HG03280 (cell line): ENCODE measurements around the gene DDX47.
"Not testable (repeated sequence)": the region's sequence is repeated elsewhere in the genome, so short reads cannot be mapped to it uniquely, and the experiment has no call there.

Experiments
- ATAC-seq: cut with Tn5 transposase; IDR thresholded peaks from one replicate; pipeline ENCODE4 v1.9.1; 2021; ENCODE audit warnings: mild to moderate bottlenecking, moderate library complexity; ENCODE audit not compliant: unreplicated experiment

DDX47 gene

GRCh38 chr12:12796928-12797793, 16.0 kb upstream of the DDX47 start:
- no peak for ATAC-seq

- no peak for ATAC-seq
Observed at GRCh38 chr12:12797794-12798152, 15.4 kb upstream of the DDX47 start.

DNA sequence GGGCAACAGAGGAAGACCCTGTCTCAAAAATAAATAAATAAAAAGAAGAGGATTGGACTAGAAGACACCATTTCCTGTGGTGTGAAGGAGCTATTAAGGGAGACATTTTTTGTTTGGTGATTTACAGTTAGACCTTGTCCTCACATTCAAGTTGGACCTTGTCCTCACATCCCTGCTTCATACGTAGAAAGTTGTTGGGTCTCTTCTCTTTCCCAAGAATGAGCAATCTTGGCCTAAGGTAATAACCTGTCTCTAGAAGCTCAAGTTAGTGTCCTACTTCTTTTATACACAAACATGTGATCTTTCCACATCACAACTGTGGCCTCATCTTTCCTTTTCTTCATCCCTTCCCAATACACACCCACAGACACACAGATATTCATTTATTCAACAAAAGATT, 14.7 kb upstream of the DDX47 start:
- no peak for ATAC-seq

DNA sequence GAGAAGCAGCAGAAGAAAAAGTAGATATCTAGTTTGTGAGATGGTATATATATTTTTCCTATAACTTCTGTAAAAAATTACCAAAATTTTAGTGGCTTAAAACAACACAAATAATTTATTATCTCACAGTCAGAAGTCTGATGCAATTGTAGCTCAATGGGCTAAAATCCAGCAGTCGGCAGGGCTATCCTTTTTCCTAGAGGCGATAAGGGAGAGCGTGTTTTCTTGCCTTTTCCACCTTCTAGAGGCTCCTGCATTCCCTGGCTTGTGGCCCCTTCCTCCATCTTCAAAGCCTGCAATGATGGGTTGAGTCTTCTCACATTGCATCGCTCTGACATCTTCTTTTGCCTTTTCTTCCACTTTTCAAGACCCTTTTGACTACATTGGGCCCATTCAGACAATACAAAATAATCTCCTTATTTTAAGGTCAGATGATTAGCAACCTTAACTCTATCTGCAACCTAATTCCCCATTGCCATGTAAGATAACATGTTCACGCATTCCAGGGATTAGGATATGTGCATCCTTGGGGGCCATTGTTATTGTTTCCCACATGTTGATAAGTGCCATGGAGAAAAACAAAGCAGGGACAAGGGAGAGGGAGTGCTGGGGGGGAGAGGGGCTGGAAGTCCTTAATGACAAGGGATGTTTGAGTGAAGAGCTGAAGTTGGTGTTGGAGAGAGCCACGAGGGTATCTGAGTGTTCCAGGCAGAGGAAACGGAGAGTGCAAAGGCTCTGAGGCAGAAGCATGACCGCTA, 13.8 kb upstream of the DDX47 start:
- no peak for ATAC-seq

DNA sequence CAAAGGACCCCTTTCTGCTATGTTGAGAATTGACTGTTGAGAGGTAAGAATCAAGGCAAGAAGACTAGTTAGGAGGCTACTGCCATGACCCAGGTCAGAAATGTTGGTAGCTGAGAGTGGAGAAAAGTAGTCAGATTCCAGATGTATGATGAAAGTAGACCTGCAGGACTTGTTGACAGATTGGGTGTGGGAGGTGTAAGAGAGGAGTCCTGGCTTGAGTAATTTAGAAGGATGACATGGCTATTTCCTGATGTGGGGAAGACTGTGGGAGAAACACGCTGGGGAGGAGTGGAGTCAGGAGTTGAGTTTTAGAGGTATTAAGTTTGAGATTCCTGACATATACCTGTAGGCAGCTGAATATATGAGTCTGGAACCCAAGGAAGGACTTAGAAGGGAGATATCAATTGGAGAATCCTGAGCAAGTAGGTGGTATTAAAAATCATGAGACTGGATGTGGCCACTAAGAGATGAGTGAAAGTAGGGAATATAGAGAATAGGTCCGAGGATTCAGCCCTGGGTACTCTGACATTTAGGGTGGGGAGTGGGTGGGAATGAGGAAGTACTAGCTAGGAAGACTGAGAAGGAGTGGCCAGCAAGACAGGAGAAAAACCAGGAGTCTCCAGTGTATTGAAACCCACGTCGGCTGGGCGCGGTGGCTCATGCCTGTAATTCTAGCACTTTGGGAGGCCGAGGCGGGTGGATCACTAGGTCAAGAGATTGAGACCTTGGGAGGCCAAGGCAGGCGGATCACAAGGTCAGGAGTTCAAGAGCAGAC, 12.6 kb upstream of the DDX47 start:
- ATAC-seq = no peak

DNA sequence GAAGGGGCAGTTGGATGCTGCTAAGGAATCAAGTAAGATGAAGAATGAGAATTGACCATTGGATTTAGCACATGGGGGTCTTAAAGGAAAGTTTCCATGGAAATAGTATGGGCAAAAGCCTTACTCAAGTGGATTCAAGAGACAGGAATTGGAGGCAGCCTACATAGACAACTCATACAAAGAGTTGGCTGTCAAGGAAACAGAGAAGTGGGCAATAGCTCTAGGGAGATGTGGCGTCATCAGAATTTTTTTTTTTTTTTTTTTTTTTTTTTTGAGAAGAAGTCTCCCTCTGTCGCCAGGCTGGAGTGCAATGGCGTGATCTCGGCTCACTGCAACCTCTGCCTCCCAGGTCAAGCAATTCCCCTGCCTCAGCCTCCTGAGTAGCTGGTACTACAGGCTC, 11.5 kb upstream of the DDX47 start:
- not testable (repeated sequence) for ATAC-seq

DNA sequence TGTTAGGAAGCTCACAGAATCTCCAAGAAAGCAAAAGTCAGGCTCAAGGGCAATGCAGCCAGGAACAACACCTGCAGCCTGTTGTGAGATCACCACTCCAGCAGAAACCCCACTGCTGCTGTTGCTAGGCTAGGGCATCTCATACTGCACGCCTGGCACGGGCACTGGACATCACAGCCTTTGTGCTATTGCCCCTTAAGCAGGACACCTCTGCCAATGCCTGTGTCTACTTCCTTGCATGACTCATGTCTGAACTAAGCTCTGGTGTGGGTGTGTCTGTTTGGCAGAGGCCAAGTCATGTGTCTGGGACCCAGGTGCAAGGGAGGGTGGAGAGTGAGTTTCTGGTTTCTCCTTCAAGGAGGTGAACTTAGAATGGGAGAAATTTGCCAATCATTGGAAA, 10.0 kb upstream of the DDX47 start:
- peak; percentile 81 for ATAC-seq

GRCh38 chr12:12804011-12804410, 9.1 kb upstream of the DDX47 start:
- no peak for ATAC-seq

DNA sequence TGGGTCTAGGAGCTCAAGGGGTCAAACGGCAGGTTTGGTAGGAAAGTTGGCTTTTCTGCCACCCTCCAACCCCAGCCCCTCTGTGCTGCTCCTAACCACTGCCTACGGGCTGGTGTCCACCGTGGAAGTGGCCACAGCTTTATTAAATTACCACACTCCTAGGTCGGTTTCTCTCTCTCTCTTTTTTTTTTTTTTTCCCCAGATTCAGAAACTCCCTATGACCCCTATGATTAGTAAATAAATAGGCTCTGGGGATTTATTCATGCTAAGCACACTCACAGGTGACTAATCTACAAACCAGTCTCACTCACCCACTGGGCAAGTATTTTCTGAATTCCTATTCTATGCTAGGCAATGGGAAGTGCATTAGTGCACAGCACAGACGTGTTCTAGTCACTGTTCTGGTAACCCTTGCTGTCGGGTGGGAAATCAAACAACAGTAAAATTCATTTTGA, 8.7 kb upstream of the DDX47 start:
- ATAC-seq = no peak

DNA sequence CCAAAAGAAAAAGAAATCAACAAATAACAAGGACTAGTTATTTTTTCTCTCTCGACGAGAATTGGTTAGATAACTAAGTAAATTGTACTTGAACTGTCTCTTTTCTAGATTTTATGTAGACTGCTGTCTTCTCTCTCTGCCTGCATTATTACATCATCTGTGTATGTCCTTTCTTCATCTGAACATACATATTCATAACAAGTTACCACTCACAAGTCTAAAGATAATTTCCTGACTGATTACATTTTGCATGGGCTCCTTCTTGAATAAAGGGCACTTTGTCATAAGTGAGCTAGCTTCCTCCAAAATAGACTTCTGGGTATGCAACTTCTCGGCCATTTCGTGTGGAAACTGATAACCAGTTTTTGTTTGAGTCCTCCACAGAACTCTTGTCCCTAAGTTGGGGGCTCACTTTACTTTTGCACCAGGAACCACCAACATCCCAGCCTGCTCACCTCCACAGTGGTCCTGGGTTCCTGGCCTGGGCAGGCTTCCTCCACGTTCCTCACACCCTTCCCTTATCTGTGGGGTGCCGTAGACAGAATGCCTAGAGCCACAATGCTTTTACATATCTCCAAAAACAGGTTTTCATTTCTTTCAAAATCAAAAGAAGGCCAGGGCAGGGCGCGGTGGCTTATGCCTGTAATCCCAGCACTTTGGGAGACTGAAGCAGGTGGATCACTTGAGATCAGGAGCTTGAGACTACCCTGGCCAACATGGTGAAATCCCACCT, 6.2 kb upstream of the DDX47 start:
- no peak for ATAC-seq

DNA sequence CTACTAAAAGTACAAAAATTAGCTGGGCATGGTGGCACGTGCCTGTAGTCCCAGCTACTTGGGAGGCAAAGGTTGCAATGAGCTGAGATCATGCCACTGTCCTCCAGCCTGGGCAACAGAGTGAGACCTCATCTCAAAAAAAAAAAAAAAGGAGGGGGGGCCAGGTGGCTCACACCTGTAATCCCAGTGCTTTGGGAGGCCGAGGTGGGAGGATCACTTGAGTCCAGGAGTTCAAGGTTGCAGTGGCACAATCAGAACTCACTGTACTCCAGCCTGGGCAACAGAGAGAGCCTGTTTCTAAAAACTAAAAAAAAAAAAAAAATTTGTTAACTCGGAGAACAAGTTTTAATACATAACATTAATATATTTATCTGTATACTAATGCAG, 5.6 kb upstream of the DDX47 start:
- not testable (repeated sequence) for ATAC-seq

DNA sequence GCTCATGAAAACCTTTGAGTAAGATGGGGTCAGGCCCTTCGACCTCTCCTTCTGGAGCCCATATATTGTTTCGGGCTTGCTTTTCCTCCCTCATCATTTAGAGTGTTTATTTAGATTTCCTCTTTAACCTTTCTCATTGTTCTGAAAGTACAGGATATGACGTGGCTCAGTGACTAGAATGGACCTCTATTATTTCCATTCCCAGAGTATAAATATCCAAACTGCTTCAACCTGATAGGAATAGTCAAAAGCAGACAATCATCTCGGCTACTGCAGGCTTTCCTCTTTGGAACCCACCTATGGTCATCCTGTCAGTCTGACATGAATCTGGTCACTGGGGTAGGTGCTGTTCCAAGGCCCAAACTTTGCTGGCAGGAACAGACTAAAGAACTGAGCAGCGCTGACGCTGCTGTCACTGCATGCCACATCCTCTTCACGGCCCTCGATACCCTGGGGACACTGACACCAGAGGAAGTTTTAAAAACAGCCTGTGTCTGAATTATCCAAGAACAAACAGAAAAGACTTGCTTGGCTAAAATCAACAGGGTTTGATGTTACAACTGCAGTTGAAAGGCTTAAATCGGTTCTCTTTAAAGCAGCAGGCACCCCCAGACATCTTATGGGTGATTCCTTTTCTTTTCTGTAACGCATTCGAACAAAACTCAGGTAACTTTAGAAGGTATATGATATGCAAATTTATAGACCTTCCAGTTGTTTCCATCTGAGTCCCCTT, 5.0 kb upstream of the DDX47 start:
- ATAC-seq = peak; percentile 54

GRCh38 chr12:12810553-12811021, 2.6 kb upstream of the DDX47 start:
- ATAC-seq = no peak

DNA sequence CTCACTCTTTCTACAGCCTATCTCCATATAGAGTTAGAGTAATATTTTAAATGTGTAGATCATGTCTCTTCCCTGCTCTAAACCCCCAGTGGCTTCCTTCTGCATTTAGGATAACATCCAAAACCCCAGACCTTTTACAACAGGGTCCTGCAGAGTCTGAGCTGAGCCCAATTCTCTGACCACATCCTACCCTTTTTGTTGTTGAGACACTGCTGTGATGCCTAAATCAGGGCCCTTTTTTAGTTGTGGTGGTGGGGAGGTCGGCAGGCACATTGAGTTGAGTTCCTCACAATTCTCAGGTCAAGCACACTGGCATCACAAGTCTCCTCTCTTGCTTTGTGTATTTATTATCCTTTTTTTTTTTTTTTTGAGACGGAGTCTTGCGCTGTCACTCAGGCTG, 1.8 kb upstream of the DDX47 start:
- no peak for ATAC-seq

DNA sequence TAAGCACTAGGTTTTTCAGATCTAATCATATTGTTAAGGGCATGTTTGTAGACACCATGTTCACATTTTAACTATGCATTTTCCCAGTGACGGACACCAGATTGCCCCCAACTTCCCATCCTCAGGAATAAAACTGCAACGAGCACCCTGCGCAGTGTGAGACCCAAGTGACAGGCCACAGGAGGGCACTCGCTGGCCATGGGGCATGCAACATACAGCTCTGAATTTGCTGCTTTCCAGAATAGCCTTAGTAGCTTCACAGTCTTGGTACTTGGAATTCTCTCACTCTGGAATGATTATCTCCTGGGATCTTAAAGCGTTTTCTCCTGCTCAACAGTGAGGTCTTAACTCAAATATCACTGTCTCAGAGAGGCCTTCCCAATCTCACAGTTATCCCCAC, 972 bp upstream of the DDX47 start:
- no peak for ATAC-seq

- no peak for ATAC-seq
Observed at GRCh38 chr12:12812618-12813119, 477 bp upstream of the DDX47 start.

DNA sequence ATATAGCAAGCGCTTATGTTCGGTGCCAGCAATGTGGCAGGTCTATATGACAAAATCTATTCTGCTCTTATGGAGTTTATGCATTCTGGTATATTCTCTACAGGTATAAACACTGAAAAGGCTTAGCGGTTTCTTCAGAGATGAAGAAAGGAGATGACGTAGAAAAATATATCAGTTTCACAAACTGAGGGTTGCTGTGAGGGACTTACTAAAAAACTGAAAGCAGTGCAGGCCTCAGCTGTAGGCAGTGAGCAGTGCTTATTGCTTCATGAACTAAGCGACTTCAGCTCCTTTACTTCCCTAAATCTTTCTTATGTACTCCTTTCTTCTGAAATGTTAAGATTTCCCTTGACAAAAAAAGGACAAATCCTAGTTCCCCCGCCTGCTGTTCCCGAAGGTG, 4.5 kb downstream of the DDX47 start:
- no peak for ATAC-seq

DNA sequence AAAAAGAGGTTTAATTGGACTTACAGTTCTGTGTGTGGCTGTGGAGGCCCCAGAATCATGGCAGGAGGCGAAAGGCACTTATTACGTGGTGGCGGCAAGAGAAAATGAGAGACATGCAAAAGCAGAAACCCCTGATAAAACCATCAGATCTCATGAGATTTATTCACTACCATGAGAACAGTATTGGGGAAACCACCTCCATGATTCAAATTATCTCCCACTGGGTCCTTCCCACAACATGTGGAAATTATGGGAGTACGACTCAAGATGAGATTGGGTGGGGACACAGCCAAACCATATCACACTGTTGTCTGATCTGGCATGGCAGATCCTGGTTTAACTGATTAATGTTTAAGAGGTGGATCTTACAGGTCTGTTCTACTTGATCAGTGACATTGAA, 5.6 kb downstream of the DDX47 start:
- ATAC-seq = no peak

GRCh38 chr12:12819221-12819620, 6.1 kb downstream of the DDX47 start:
- ATAC-seq = no peak
